ENCODE results near the gene CYP27B1. TPM values are rescaled to one million over a fixed set of nuclear protein-coding genes. Genes with fewer than 3 reads are reported as not detected.

Gene CYP27B1
- total and polyA plus RNA-seq, 2 experiments from 2014 or later = 1.1 to 2.7 TPM

DNA sequence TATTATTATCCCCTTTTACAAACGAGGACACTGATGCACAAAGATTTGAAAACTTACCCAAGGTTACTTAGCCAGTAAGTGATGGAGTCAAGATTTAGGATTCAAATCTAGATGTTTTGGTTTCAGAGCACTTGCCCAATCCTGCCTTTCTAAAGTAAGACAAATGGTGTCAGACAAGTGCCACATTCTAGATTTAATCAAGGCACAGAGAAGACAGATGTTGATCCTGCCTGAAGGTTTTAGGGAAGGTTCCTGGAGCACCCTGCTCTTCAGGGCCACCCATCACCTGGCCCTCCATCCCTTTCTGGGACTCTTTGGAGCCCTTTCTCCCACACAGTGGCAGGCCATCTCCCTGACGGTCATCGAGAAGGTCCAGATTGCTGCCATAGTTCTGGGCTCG lies 9.1 kb downstream of the CYP27B1 start:
- H3K27me3 ChIP-seq (ENCODE audit: insufficient read depth) = peaks cover 90% of the 10 kb centered on the region
- H4K20me1 ChIP-seq (replicated peaks; ENCODE audit: insufficient read depth) = peaks cover 4% of the 10 kb centered on the region; the same call in 1 of the 2 replicates
- Mint-ChIP-seq H3K9me3 (no peaks in the 10 kb centered on the region), H3K4me1 (peaks cover 28% of the 10 kb centered on the region), H3K27ac (no peak overlapping the region), H3K27me3 (ENCODE audit: insufficient read depth, low read depth, poor library complexity) (peaks cover 63% of the 10 kb centered on the region), H3K36me3 (ENCODE audit: low read depth) (no peaks in the 10 kb centered on the region; the same call in 2 of the 3 replicates), H3K4me3 (no peak overlapping the region)
- no peaks in the 10 kb centered on the region for H3K79me2 ChIP-seq (replicated peaks; ENCODE audit: insufficient read depth)
- no peaks in the 10 kb centered on the region for H3K36me3 ChIP-seq (ENCODE audit: insufficient read depth)
- H3K4me1 ChIP-seq (ENCODE audit: insufficient read depth) = peaks cover 29% of the 10 kb centered on the region
- no peak overlapping the region for H3K4me3 ChIP-seq
- no peak for ATAC-seq
- no peak overlapping the region for H3K27ac ChIP-seq (ENCODE audit: low read depth)
- no peaks in the 10 kb centered on the region for H3K9me2 ChIP-seq (ENCODE audit: insufficient read depth)
- H3K4me2 ChIP-seq = no peak overlapping the region
- DNase-seq (ENCODE audit: low spot score) = no peak
- TF ChIP-seq ZNF462 (CRISPR knock-in tag; IDR thresholded peaks at IDR 0.05) (no peak), POLR2AphosphoS5 (IDR thresholded peaks at IDR 0.05; ENCODE audit: low read depth) (no peak), ETS1 (IDR thresholded peaks at IDR 0.05) (no peak), ZNF331 (CRISPR knock-in tag; IDR thresholded peaks at IDR 0.05; ENCODE audit: low read depth) (no peak), NANOG (IDR thresholded peaks at IDR 0.05; ENCODE audit: borderline replicate concordance) (no peak), JUNB (IDR thresholded peaks at IDR 0.05; ENCODE audit: unreplicated experiment) (no peak), STAT1 (IDR thresholded peaks at IDR 0.05; ENCODE audit: unreplicated experiment) (no peak), CTCF (conservative IDR thresholded peaks at IDR 0.05; ENCODE audit: low read depth in 2 of 2) (no peak), CREB1 (CRISPR knock-in tag; IDR thresholded peaks at IDR 0.05; ENCODE audit: low read depth) (no peak), EZH2phosphoT487 (IDR thresholded peaks at IDR 0.05; ENCODE audit: unreplicated experiment) (no peak), ZNF114 (CRISPR knock-in tag; IDR thresholded peaks at IDR 0.05) (no peak), EZH2 (IDR thresholded peaks at IDR 0.05; ENCODE audit: low read depth, unreplicated experiment) (no peak)
- TF ChIP-seq, protein P1, sequence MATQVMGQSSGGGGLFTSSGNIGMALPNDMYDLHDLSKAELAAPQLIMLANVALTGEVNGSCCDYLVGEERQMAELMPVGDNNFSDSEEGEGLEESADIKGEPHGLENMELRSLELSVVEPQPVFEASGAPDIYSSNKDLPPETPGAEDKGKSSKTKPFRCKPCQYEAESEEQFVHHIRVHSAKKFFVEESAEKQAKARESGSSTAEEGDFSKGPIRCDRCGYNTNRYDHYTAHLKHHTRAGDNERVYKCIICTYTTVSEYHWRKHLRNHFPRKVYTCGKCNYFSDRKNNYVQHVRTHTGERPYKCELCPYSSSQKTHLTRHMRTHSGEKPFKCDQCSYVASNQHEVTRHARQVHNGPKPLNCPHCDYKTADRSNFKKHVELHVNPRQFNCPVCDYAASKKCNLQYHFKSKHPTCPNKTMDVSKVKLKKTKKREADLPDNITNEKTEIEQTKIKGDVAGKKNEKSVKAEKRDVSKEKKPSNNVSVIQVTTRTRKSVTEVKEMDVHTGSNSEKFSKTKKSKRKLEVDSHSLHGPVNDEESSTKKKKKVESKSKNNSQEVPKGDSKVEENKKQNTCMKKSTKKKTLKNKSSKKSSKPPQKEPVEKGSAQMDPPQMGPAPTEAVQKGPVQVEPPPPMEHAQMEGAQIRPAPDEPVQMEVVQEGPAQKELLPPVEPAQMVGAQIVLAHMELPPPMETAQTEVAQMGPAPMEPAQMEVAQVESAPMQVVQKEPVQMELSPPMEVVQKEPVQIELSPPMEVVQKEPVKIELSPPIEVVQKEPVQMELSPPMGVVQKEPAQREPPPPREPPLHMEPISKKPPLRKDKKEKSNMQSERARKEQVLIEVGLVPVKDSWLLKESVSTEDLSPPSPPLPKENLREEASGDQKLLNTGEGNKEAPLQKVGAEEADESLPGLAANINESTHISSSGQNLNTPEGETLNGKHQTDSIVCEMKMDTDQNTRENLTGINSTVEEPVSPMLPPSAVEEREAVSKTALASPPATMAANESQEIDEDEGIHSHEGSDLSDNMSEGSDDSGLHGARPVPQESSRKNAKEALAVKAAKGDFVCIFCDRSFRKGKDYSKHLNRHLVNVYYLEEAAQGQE (IDR thresholded peaks at IDR 0.05; ENCODE audit: unreplicated experiment) = no peak
- no peak overlapping the region for H2AFZ ChIP-seq
- peaks cover 19% of the 10 kb centered on the region for H3F3A ChIP-seq (replicated peaks; ENCODE audit: low read depth)
